CD4-positive, alpha-beta T cell treated with Interleukin-21 for 1 hour (primary cell): ENCODE measurements around the gene FBXL20.
"Not testable (repeated sequence)": the region's sequence is repeated elsewhere in the genome, so short reads cannot be mapped to it uniquely, and the experiment has no call there.

Experiments used
- DNase-seq: peaks from one replicate; pipeline ENCODE4 v3.0.0-alpha.2; 2020

The FBXL20 gene

GRCh38 chr17:39401412-39402243 is at the start of gene FBXL20:
FBXL20 (minus strand) TSS chr17:39401626; CDS start chr17:39401402, 224 bp downstream.
- DNase-seq, result peak; percentile 95

DNA sequence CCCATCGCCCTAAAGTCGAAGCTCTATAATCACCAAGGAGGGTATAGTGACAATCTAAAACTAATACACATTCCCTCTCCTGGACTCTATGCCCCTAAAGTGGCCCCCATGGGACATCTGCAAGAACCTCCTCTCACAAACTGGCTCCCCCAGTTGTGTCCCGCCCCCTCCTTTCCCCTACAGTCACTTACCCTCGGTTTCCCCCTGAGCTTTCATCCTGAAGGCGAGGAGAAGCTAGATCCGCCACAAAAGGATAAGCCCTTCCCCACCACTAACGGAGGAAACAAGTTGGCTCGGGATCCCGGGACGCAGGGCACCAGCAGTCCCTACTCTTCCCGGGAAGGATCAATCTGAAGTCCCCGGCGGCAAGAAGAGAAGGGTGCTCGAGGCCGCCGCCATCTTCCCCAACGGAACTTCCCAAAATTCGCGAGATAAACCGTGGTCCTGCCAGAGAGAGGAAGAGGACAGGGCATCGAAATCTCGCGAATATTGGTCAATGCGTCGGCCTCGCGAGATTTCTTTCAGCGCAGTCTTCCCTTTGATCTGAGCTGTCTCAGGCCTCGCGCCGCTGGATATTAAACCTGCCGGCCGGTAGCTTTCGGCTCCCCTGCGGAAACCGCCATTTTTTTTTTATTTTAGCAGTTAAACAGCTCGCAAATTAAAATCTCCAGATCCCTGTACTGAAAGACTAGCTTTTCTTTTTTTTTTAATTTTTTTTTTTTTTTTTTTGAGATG is 49.6 kb upstream of the FBXL20 start, which contains the start of gene MED1:
Gene MED1 (minus strand): TSS at position 417 of the 735 bp plus-strand sequence. CDS start 201 bp downstream, at position 216.
- DNase-seq, result peak; percentile 97

DNA sequence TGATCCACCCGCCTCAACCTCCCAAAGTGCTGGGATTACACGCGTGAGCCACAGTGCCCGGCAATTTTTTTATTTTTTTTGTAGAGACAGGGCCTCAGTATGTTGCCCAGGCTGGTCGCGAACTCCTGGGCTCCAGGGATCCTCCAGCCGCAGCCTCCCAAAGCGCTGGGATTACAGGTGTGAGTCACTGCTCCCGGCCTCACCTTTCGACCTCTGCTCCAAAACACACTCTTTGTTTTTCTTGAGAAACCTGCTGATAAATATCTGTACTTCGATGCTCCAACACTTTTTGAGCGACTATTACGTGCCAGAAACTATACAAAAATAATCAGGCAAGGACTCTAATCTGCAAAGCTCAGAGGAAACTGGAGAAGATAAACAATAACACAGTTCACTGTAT is 48.6 kb upstream of the FBXL20 start:
- DNase-seq, result no peak

DNA sequence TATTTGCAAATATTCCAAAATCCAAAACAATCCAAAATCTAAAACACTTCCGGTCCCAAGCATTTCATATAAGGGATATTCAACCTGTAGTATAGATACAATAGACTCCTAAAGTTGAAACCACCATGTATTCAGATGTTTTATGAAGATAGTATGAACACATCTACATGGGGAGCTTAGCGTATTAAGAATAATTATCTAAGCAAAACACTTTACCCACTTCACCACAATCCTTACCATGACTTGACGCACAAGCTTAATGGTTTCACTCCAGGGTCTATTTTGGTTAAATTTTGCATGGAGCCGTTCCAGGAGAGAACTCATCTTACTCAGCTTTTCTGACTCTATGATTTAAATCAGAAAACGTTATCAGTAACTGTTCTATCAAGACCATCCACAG is 46.1 kb upstream of the FBXL20 start:
- no peak for DNase-seq

- DNase-seq, result no peak
These were observed 41.9 kb upstream of the FBXL20 start for GRCh38 chr17:39443326-39443725.

- not testable (repeated sequence) for DNase-seq
These were observed 38.4 kb upstream of the FBXL20 start for GRCh38 chr17:39439868-39440267.

DNA sequence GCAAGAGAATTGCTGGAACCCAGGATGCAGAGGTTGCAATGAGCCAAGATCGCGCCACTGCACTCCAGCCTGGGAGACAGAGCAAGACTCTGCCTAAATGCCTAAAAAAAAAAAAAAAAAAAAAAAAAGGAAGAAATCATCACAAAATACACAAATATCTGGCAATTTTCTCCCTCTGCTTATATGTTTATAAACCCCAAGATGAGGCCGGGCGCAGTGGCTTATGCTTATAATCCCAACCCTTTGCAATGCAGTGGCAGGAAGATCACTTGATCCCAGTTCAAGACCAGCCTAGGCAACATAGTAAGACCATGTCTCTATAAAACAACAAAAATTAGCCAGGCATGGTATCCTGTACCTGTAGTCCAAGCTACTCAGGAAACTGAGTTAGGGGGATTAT is 28.2 kb upstream of the FBXL20 start:
- no peak for DNase-seq

- no peak for DNase-seq
These were observed 14.7 kb upstream of the FBXL20 start for GRCh38 chr17:39416141-39416540.

GRCh38 chr17:39410279-39410678 is 8.9 kb upstream of the FBXL20 start:
- no peak for DNase-seq

DNA sequence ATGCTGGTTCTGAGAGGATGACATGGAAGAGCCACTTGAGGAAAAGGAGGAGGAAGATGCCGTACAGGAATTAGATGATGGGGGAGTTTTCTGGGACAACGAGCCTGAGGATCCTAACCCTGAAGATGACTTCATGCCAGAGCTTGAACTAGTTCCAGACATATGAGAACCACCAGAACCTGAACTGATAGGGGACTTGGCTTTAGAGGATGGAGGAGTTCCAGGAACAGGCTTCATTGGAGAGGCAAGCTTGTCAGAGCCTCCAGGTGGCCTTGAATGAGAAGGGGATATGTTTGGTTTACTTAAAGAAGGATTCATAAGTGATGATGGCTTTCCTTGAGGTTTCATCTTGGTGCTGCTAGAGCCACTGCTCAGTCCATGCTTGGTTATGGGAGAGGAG is 6.9 kb upstream of the FBXL20 start:
- no peak for DNase-seq

- no peak for DNase-seq
These were observed 5.5 kb upstream of the FBXL20 start for GRCh38 chr17:39406951-39407350.

GRCh38 chr17:39405436-39405835 is 4.0 kb upstream of the FBXL20 start:
- DNase-seq, result no peak

GRCh38 chr17:39404542-39405378 is 3.3 kb upstream of the FBXL20 start:
- no peak for DNase-seq

DNA sequence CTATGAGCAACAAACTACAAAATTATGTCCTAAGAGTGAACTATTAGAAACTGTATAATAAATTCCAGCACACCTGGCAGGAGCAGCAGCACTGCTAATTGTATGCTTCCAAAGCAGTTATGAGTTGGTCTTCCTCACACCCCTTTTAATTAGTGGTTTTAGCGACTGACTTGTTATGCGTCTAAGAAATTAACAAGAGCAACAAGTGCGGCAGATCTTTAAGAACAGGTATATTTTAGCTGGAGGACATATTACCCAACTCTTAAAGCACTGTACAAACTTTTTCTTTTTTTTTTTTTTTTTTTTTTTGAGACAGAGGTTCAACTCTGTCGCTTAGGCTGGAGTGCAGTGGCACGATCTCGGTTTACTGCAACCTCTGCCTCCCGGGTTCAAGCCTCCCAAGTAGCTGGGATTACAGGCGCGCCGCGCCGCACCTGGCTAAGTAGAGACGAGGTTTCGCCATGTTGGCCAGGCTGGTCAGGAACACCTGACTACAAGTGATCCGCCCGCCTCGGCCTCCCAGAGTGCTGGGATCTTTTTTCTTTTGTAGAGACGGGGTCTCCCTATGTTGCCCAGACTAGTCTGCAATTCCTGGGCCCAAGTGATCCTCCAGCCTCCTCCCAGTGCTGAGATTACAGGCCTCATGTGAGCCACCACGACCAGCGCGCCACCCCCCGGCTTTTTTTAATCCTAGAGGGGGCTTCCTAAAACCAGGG is 1.6 kb upstream of the FBXL20 start:
- DNase-seq, result no peak

- DNase-seq, result peak; percentile 89
These were observed 941 bp upstream of the FBXL20 start for GRCh38 chr17:39402244-39402889.

DNA sequence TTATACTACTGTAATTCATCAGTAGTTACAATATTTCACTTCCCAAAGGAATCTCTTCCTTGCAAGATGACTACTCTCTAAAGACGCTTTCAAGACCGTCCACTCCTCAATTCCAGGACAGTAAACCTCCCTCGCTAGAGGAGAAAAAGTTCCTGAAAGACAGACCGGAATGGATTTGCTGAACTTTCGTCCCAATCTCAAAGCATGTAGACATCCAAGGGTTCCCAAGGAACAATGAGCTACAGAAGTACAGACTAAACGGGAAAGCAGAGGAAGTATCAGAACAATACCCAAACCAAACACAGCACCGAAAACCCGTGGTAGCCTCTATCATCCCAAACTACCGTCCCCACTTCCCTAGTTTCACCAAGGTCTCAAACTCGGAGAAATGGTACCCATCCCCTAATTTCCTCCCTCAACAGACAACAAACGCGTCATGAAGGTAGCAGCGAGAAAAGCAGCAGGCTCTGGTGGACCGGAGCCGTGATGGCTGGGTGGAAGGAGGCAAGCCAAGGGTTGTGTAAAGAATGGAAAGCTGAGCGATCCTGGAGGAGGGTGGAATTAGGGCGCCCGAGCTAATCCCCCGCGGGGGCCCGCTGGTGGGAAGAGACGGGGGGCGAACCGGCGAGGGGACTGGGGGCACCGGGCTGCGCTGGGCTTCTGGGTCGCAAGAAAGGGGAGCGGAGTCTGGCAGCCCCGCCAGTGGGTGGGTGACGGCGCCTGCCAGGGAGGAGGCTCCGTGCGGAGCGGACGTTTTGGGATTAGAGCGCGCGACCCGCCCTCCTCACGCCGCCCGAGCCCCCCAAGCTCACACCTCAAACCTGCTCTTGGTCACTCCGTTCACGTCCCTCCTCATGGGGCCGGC is 647 bp downstream of the FBXL20 start:
- DNase-seq, result no peak

GRCh38 chr17:39399791-39400190 is 1.6 kb downstream of the FBXL20 start:
- no peak for DNase-seq

GRCh38 chr17:39393736-39394135 is 7.7 kb downstream of the FBXL20 start:
- DNase-seq, result no peak

DNA sequence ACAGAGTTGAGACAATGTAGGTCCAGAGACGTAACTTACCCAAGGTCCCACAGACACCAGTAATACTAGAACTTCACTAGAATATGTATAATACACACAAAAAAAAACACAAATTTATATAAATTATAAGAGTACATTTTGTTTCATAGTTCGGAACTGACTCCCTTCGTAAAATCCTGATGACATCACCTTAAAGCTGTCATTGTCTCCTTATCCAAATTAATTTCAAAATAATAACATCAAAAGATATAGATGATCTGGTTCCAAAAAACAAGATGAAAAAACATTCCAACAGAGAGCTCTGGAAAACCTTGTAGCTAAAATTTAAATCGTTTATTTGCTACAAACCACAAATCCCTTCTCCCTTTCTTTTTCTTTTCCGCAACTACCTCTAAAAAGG is 10.0 kb downstream of the FBXL20 start:
- no peak for DNase-seq

- no peak for DNase-seq
These were observed 16.4 kb downstream of the FBXL20 start for GRCh38 chr17:39385040-39385439.

GRCh38 chr17:39380144-39380543 is 21.3 kb downstream of the FBXL20 start:
- DNase-seq, result no peak
